GM18517 (cell line): ENCODE measurements around the gene XKR7.

ENCODE experiments used
- ATAC-seq: cut with Tn5 transposase; IDR thresholded peaks from one replicate; pipeline ENCODE4 v1.9.1; 2021; ENCODE audit warnings: mild to moderate bottlenecking, moderate library complexity; ENCODE audit not compliant: unreplicated experiment

Gene XKR7

GRCh38 chr20:31977080-31977479, 9.1 kb downstream of the XKR7 start:
- ATAC-seq, result no peak

- no peak for ATAC-seq
Observed at GRCh38 chr20:31979713-31980426, 11.9 kb downstream of the XKR7 start.

GRCh38 chr20:31981784-31982183, 13.8 kb downstream of the XKR7 start:
- ATAC-seq, result no peak

- no peak for ATAC-seq
Observed at GRCh38 chr20:31984981-31985471, 17.1 kb downstream of the XKR7 start.

- ATAC-seq, result no peak
Observed at GRCh38 chr20:31987744-31988143, 19.8 kb downstream of the XKR7 start.

GRCh38 chr20:31988430-31989015, 20.6 kb downstream of the XKR7 start:
- no peak for ATAC-seq

GRCh38 chr20:31989030-31989645, 21.2 kb downstream of the XKR7 start:
- no peak for ATAC-seq

- ATAC-seq, result no peak
Observed at GRCh38 chr20:31990641-31991338, 22.8 kb downstream of the XKR7 start.

- ATAC-seq, result no peak
Observed at GRCh38 chr20:31991339-31991705, 23.4 kb downstream of the XKR7 start.

- ATAC-seq, result no peak
Observed at GRCh38 chr20:31992086-31992485, 24.1 kb downstream of the XKR7 start.

- no peak for ATAC-seq
Observed at GRCh38 chr20:31996996-31997395, 29.0 kb downstream of the XKR7 start.

GRCh38 chr20:31998246-31998645, 30.3 kb downstream of the XKR7 start:
- no peak for ATAC-seq

GRCh38 chr20:32003325-32003724, 35.4 kb downstream of the XKR7 start:
- ATAC-seq, result no peak

GRCh38 chr20:32004963-32005362, 37.0 kb downstream of the XKR7 start:
- no peak for ATAC-seq

- no peak for ATAC-seq
Observed at GRCh38 chr20:32006053-32006452, 38.1 kb downstream of the XKR7 start.

- no peak for ATAC-seq
Observed at GRCh38 chr20:32006841-32007786, 39.2 kb downstream of the XKR7 start.

- ATAC-seq, result no peak
Observed at GRCh38 chr20:32007787-32008616, 40.1 kb downstream of the XKR7 start.

GRCh38 chr20:32009564-32009963, 41.6 kb downstream of the XKR7 start:
- ATAC-seq, result no peak

- no peak for ATAC-seq
Observed at GRCh38 chr20:32010101-32010500, 42.1 kb downstream of the XKR7 start, which contains the start of gene CCM2L. CCM2L (plus strand) TSS chr20:32010438; CDS start chr20:32010455, 17 bp downstream.
